Testis (tissue), 3 donors: ENCODE data around the gene MTG2. TPM values are rescaled to one million over a fixed set of nuclear protein-coding genes. Genes with fewer than 3 reads are reported as not detected.

Experiments used
- DNase-seq: peaks from one replicate; pipeline ENCODE4 v3.0.0-alpha.2; 2019
- H3K27ac ChIP-seq, 2 donors: fragments of 200-600 bp; sonication (generic); one replicate each; pipeline ENCODE4 v1.5.1; 2019
- H3K27me3 ChIP-seq: fragments of 200-600 bp; sonication (generic); one replicate; pipeline ENCODE4 v1.5.1; 2019
- H3K36me3 ChIP-seq: fragments of 200-600 bp; sonication (generic); one replicate; pipeline ENCODE4 v1.5.1; 2017; ENCODE audit warnings: low read depth; ENCODE audit errors: missing control alignments
- H3K4me1 ChIP-seq: fragments of 200-600 bp; sonication (generic); one replicate; pipeline ENCODE4 v1.5.1; 2019
- H3K4me3 ChIP-seq, 2 donors: fragments of 200-600 bp; sonication (generic); one replicate each; pipeline ENCODE4 v1.5.1; 2017 to 2019
- H3K9me3 ChIP-seq: fragments of 200-600 bp; sonication (generic); one replicate; pipeline ENCODE4 v1.5.1; 2017
- CTCF ChIP-seq, 3 experiments: fragments of 450-650 bp in 2 of 3; fragments of 200-600 bp in 1 of 3; sonication (generic) in 1 of 3; IDR thresholded peaks; one replicate each; pipeline ENCODE4 v1.5.1; 2016 to 2019; ENCODE audit warnings: antibody characterized with exemption in 3 of 3, mild to moderate bottlenecking in 2 of 3, moderate library complexity in 1 of 3
- POLR2A ChIP-seq: fragments of 450-650 bp; IDR thresholded peaks from one replicate; pipeline ENCODE4 v1.6.1; 2017; ENCODE audit warnings: antibody characterized with exemption, mild to moderate bottlenecking, moderate library complexity
- WGBS, 2 donors: methylation state at CpG; one replicate each; pipeline ENCODE4 v1.1.5; 2018; 5-methylcytosine and 5-hydroxymethylcytosine counted together
- intact Hi-C: fragments of 100-400 bp; cut with DNase I; formaldehyde crosslinking; loops from one replicate; pipeline ENCODE4 v1.15.1; 2023; ENCODE audit warnings: low total_unique reads
- polyA plus RNA-seq: library from polyadenylated mRNA; stranded (reverse); fragments of 350-450 nt; fragmentation: Illumina TruSeq; extraction: RNeasy Lipid Tissue Mini Kit (QIAGEN cat#74804); gene quantifications from one replicate; pipeline ENCODE4 v1.2.3, GENCODE V29; 2014; ENCODE audit warnings: low read depth, low replicate concordance; ENCODE audit not compliant: insufficient read depth
- total RNA-seq, 2 donors: library from RNA; depleted of rRNA; stranded (reverse); fragments of >200 nt; gene quantifications; one replicate each; pipeline ENCODE4 v1.2.3, GENCODE V29; 2016

Gene MTG2
- total and polyA plus RNA-seq, 3 donors from 2014 or later: 53.3 to 76.8 (median 61.9) TPM

GRCh38 chr20:62235001-62235776, 52.4 kb downstream of the MTG2 start:
- no peak for DNase-seq
- H3K4me1 ChIP-seq: peaks cover 30% of the 10 kb centered on the region
- no peak overlapping the region for H3K27ac ChIP-seq
- H3K9me3 ChIP-seq: no peaks in the 10 kb centered on the region
- H3K4me3 ChIP-seq: no peak overlapping the region
- TF ChIP-seq POLR2A: no peak
- TF ChIP-seq CTCF (IDR thresholded peaks at IDR 0.05): no peak
- H3K27me3 ChIP-seq: no peaks in the 10 kb centered on the region
- H3K36me3 ChIP-seq: no peaks in the 10 kb centered on the region
- WGBS, 2 donors: 71 to 75% methylated on average over 12 to 16 of the region's 16 CpGs
- intact Hi-C loops: no loop called here

DNA sequence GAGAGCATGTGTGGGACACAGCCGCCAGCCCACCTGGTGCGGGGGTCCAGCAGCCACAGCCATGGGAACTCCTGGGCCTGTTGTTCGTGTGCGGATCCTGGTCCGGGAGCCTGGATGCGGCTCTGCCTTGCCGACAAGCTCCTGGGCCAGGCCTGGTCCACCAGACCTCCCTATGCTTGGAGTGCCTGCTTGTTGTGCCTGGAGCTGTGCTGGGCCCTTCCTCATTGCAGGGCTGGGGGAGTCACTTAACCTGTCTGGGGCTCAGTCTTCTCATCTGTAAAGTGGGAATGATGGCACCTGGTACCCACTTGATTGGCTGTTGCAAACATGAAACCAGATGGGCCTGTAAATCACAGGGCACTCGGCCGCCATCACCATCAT, 52.9 kb downstream of the MTG2 start:
- intact Hi-C loops: no loop called here
- TF ChIP-seq CTCF (IDR thresholded peaks at IDR 0.05): no peak
- TF ChIP-seq POLR2A: no peak

GRCh38 chr20:62236200-62236599, 53.4 kb downstream of the MTG2 start:
- no peak for DNase-seq
- no peak for TF ChIP-seq CTCF (IDR thresholded peaks at IDR 0.05)
- TF ChIP-seq POLR2A: no peak
- intact Hi-C loops: no loop called here
- H3K4me1 ChIP-seq: peaks cover 30% of the 10 kb centered on the region
- no peaks in the 10 kb centered on the region for H3K27me3 ChIP-seq
- 70 to 87% methylated on average over 3 to 6 of the region's 6 CpGs for WGBS, 2 donors
- H3K27ac ChIP-seq: no peak overlapping the region
- no peaks in the 10 kb centered on the region for H3K9me3 ChIP-seq
- no peak overlapping the region for H3K4me3 ChIP-seq
- H3K36me3 ChIP-seq: no peaks in the 10 kb centered on the region

More for the DNA sequence above, 52.9 kb downstream of the MTG2 start:
- H3K36me3 ChIP-seq: no peaks in the 10 kb centered on the region
- 78 to 95% methylated on average over 3 to 9 of the region's 9 CpGs for WGBS, 2 donors
- no peak overlapping the region for H3K4me3 ChIP-seq
- H3K4me1 ChIP-seq: peaks cover 30% of the 10 kb centered on the region
- H3K9me3 ChIP-seq: no peaks in the 10 kb centered on the region
- no peaks in the 10 kb centered on the region for H3K27me3 ChIP-seq
- DNase-seq: no peak
- no peak overlapping the region for H3K27ac ChIP-seq

GRCh38 chr20:62236766-62237513, 54.1 kb downstream of the MTG2 start:
- TF ChIP-seq POLR2A: no peak
- no peak for TF ChIP-seq CTCF (IDR thresholded peaks at IDR 0.05)
- H3K4me1 ChIP-seq: peaks cover 30% of the 10 kb centered on the region
- intact Hi-C loops: no loop called here

More at GRCh38 chr20:62236766-62237513, 54.1 kb downstream of the MTG2 start:
- no peak for DNase-seq
- 56 to 62% methylated on average over 24 to 28 of the region's 28 CpGs for WGBS, 2 donors
- Histone ChIP-seq H3K27ac (no peak overlapping the region), H3K4me3 (no peak overlapping the region), H3K36me3 (no peaks in the 10 kb centered on the region), H3K9me3 (no peaks in the 10 kb centered on the region), H3K27me3 (no peaks in the 10 kb centered on the region)
